ENCODE measurements around the gene CPA4. TPM values are rescaled to one million over a fixed set of nuclear protein-coding genes. Genes with fewer than 3 reads are reported as not detected.

CPA4 gene
- total RNA-seq, 1 donor from 2014 or later, result 10.3 TPM

GRCh38 chr7:130276796-130277762 is 15.9 kb upstream of the CPA4 start:
- Mint-ChIP-seq H3K36me3 (ENCODE audit: low read depth) (no peaks in the 10 kb centered on the region), H3K4me3 (ENCODE audit: unreplicated experiment) (no peak overlapping the region), H3K27ac (ENCODE audit: unreplicated experiment) (no peak overlapping the region), H3K9me3 (ENCODE audit: low read depth) (no peaks in the 10 kb centered on the region), H3K27me3 (ENCODE audit: low read depth) (no peaks in the 10 kb centered on the region), H3K4me1 (ENCODE audit: low read depth) (peaks cover 72% of the 10 kb centered on the region)
- no peak for DNase-seq (ENCODE audit: low spot score)
- no peak for TF ChIP-seq CTCF (IDR thresholded peaks at IDR 0.05)

- Mint-ChIP-seq H3K4me3 (ENCODE audit: unreplicated experiment) (no peak overlapping the region), H3K36me3 (ENCODE audit: low read depth) (no peaks in the 10 kb centered on the region), H3K4me1 (ENCODE audit: low read depth) (peaks cover 63% of the 10 kb centered on the region), H3K9me3 (ENCODE audit: low read depth) (no peaks in the 10 kb centered on the region), H3K27ac (ENCODE audit: unreplicated experiment) (peak overlapping the region; percentile 42), H3K27me3 (ENCODE audit: low read depth) (no peaks in the 10 kb centered on the region)
- DNase-seq (ENCODE audit: low spot score), result no peak
- TF ChIP-seq CTCF (IDR thresholded peaks at IDR 0.05), result peak; percentile 79
These were observed 15.0 kb upstream of the CPA4 start for GRCh38 chr7:130277763-130278643.

- H3K9me3 Mint-ChIP-seq (ENCODE audit: low read depth), result no peaks in the 10 kb centered on the region
- no peaks in the 10 kb centered on the region for H3K27me3 Mint-ChIP-seq (ENCODE audit: low read depth)
- TF ChIP-seq CTCF (IDR thresholded peaks at IDR 0.05), result no peak
- DNase-seq (ENCODE audit: low spot score), result no peak
- H3K4me1 Mint-ChIP-seq (ENCODE audit: low read depth), result peaks cover 55% of the 10 kb centered on the region
- peak overlapping the region; percentile 87 for H3K27ac Mint-ChIP-seq (ENCODE audit: unreplicated experiment)
- H3K36me3 Mint-ChIP-seq (ENCODE audit: low read depth), result no peaks in the 10 kb centered on the region
- H3K4me3 Mint-ChIP-seq (ENCODE audit: unreplicated experiment), result no peak overlapping the region
These were observed 14.1 kb upstream of the CPA4 start for GRCh38 chr7:130278860-130279259.

- Mint-ChIP-seq H3K36me3 (ENCODE audit: low read depth) (no peaks in the 10 kb centered on the region), H3K9me3 (ENCODE audit: low read depth) (no peaks in the 10 kb centered on the region), H3K27ac (ENCODE audit: unreplicated experiment) (peak overlapping the region; percentile 76), H3K4me3 (ENCODE audit: unreplicated experiment) (no peak overlapping the region), H3K27me3 (ENCODE audit: low read depth) (no peaks in the 10 kb centered on the region), H3K4me1 (ENCODE audit: low read depth) (peaks cover 50% of the 10 kb centered on the region)
- no peak for TF ChIP-seq CTCF (IDR thresholded peaks at IDR 0.05)
- no peak for DNase-seq (ENCODE audit: low spot score)
These were observed 13.7 kb upstream of the CPA4 start for GRCh38 chr7:130279286-130279685.

GRCh38 chr7:130279906-130280305 is 13.1 kb upstream of the CPA4 start:
- Mint-ChIP-seq H3K27ac (ENCODE audit: unreplicated experiment) (no peak overlapping the region), H3K36me3 (ENCODE audit: low read depth) (no peaks in the 10 kb centered on the region), H3K9me3 (ENCODE audit: low read depth) (no peaks in the 10 kb centered on the region), H3K4me1 (ENCODE audit: low read depth) (peaks cover 45% of the 10 kb centered on the region), H3K4me3 (ENCODE audit: unreplicated experiment) (no peak overlapping the region), H3K27me3 (ENCODE audit: low read depth) (no peaks in the 10 kb centered on the region)
- DNase-seq (ENCODE audit: low spot score), result no peak
- TF ChIP-seq CTCF (IDR thresholded peaks at IDR 0.05), result no peak
